Forelimb muscle (tissue), 1 donor: ENCODE data around the gene SLC43A3. TPM values are rescaled to one million over a fixed set of nuclear protein-coding genes. Genes with fewer than 3 reads are reported as not detected.
A peak's percentile ranks its signal among the peaks of the same experiment; 100 is the strongest.

Experiments
- DNase-seq: peaks from one replicate; pipeline ENCODE4 v3.0.0-alpha.2; 2013; ENCODE audit warnings: low read depth
- polyA plus RNA-seq: library from polyadenylated mRNA; unstranded; fragments of 120-200 nt; gene quantifications from one replicate; pipeline ENCODE4 v1.2.1, GENCODE V29; 2013; ENCODE audit not compliant: insufficient read length

The SLC43A3 gene
- polyA plus RNA-seq, 1 donor, result 21.8 TPM

- DNase-seq, result peak; percentile 91
These were observed 784 bp upstream of the SLC43A3 start for GRCh38 chr11:57427727-57428082.

- no peak for DNase-seq
These were observed 437 bp downstream of the SLC43A3 start for GRCh38 chr11:57426439-57426928.

GRCh38 chr11:57425565-57426438 lies 1.1 kb downstream of the SLC43A3 start:
- DNase-seq, result no peak

GRCh38 chr11:57424792-57425564 lies 1.9 kb downstream of the SLC43A3 start:
- DNase-seq, result no peak

GRCh38 chr11:57424137-57424791 lies 2.7 kb downstream of the SLC43A3 start:
- no peak for DNase-seq

- DNase-seq, result no peak
These were observed 4.3 kb downstream of the SLC43A3 start for GRCh38 chr11:57422669-57423068.

- no peak for DNase-seq
These were observed 5.1 kb downstream of the SLC43A3 start for GRCh38 chr11:57421805-57422204.

GRCh38 chr11:57421066-57421465 lies 5.9 kb downstream of the SLC43A3 start:
- DNase-seq, result no peak

GRCh38 chr11:57419146-57419545 lies 7.8 kb downstream of the SLC43A3 start:
- DNase-seq, result no peak

GRCh38 chr11:57418131-57418530 lies 8.8 kb downstream of the SLC43A3 start:
- DNase-seq, result no peak

- DNase-seq, result no peak
These were observed 9.9 kb downstream of the SLC43A3 start for GRCh38 chr11:57417056-57417455.

GRCh38 chr11:57416436-57416835 lies 10.5 kb downstream of the SLC43A3 start:
- no peak for DNase-seq

GRCh38 chr11:57414612-57415212 lies 12.2 kb downstream of the SLC43A3 start:
- no peak for DNase-seq

- DNase-seq, result no peak
These were observed 13.2 kb downstream of the SLC43A3 start for GRCh38 chr11:57413681-57414080.

- DNase-seq, result no peak
These were observed 16.6 kb downstream of the SLC43A3 start for GRCh38 chr11:57410287-57410686.

GRCh38 chr11:57409321-57410100 lies 17.4 kb downstream of the SLC43A3 start:
- DNase-seq, result no peak

GRCh38 chr11:57408771-57409170 lies 18.1 kb downstream of the SLC43A3 start:
- no peak for DNase-seq

- DNase-seq, result no peak
These were observed 18.9 kb downstream of the SLC43A3 start for GRCh38 chr11:57407941-57408475.

GRCh38 chr11:57407010-57407920 lies 19.7 kb downstream of the SLC43A3 start:
- DNase-seq, result no peak
